ENCODE measurements around the gene KLHDC7B. TPM values are rescaled to one million over a fixed set of nuclear protein-coding genes. Genes with fewer than 3 reads are reported as not detected.
"Not testable (repeated sequence)": the region's sequence is repeated elsewhere in the genome, so short reads cannot be mapped to it uniquely, and the experiment has no call there.

KLHDC7B gene
- total and polyA plus RNA-seq, 5 donors from 2014 or later = 5.6 to 11.7 (median 7.2) TPM

DNA sequence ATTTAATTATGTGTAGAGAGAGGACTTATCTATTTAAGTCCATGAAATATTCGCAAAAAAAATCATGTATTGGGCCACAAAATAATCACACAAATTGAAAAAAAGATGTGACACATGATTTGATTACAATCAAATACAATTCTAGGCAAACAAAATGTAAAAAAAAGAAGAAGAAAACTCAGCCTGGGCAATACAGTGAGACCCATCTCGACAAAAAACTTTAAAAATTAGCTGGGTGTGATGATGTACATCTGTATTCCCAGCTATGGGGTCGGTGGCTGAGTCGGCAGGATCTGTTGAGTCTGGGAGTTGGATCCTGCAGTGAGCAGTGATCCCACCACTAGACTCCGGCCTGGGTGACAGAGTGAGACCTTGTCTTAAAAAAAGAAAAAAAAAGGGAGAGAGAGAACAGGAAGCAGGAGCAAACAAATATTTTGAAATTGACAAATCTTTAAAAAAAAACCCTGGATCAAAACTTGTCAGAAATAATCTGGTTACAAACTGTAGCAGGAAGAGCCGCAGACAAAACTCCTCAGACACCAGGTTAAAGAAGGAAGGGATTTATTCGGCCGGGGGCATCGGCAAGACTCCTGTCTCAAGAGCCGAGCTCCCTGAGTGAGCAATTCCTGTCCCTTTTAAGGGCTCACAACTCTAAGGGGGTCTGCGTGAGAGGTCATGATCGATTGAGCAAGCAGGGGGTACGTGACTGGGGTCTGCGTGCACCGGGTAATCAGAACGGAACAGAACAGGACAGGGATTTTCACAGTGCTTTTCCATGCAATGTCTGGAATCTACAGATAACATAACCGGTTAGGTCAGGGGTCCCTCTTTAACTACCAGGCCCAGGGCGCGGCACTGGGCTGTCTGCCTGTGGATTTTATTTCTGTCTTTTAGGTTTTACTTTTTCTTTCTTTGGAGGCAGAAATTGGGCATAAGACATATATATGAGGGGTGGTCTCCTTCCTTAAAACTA lies 12.6 kb upstream of the KLHDC7B start:
- H3K36me3 ChIP-seq (ENCODE audit: control insufficient read depth, insufficient read depth, low read length) = no peaks in the 10 kb centered on the region
- no peaks in the 10 kb centered on the region for H3K27me3 Mint-ChIP-seq
- peaks cover 52% of the 10 kb centered on the region for H3K4me1 ChIP-seq (ENCODE audit: control insufficient read depth, insufficient read depth, low read length, poor library complexity, severe bottlenecking)
- H3K4me3 ChIP-seq (ENCODE audit: low read depth, low read length) = no peak overlapping the region
- DNase-seq (no peak), ATAC-seq (ENCODE audit: low read depth in 2 of 2) (no peak)
- peak overlapping the region; percentile 82 to 98 (median 92) for H3K27ac Mint-ChIP-seq
- no peaks in the 10 kb centered on the region for H3K9me3 Mint-ChIP-seq
- peak overlapping the region; percentile 81 to 94 (median 88) for H3K4me3 Mint-ChIP-seq
- no peaks in the 10 kb centered on the region for H3K27me3 ChIP-seq (ENCODE audit: control insufficient read depth, insufficient read depth, low read length)
- no peaks in the 10 kb centered on the region for H3K9me3 ChIP-seq (ENCODE audit: control insufficient read depth in 2 of 2, low read length in 2 of 2)
- H3K4me1 Mint-ChIP-seq = peaks cover 0 to 45% (median 20%) of the 10 kb centered on the region in 4 donors
- no peaks in the 10 kb centered on the region for H3K36me3 Mint-ChIP-seq
- peak overlapping the region; percentile 96 for H3K27ac ChIP-seq (ENCODE audit: insufficient read depth, low read length, poor library complexity, severe bottlenecking)

DNA sequence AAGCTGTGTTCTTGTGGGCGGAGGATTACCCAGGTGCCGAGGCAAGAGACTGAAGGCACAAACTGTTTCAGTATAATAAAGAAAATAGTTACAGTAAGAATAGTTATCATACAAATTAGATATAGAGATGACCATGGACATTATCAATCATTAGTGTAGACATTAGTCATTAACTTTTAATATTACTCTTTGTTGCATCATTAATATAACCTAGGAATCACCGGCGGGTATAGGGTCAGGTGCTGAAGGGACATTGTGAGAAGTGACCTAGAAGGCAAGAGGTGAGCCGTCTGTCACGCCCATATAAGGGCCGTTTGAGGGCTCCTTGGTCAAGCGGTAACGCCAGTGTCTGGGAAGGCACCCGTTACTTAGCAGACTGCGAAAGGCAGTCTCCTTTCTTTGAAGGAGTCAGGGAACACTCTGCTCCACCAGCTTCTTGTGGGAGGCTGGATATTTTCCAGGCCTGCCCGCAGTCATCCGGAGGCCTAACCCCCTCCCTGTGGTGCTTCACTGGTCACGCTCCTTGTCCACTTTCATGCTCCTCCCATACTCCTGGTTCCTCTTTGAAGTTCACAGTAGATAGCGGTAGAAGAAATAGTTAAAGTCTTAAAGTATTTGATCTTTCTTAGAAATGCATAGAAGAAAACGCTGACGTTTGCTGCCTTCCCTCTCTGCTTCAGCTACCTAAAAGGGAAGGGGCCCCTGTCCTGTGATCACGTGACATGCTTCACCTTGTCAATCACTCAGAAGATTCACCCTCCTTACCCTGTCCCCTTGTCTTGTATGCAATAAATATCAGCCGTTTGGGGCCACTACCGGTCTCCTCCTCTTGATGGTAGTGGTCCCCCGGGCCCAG lies 11.6 kb upstream of the KLHDC7B start:
- H3K27me3 Mint-ChIP-seq; H3K36me3 ChIP-seq (ENCODE audit: control insufficient read depth, insufficient read depth, low read length); H3K36me3 Mint-ChIP-seq; H3K9me3 ChIP-seq (ENCODE audit: control insufficient read depth in 2 of 2, low read length in 2 of 2); ATAC-seq (ENCODE audit: low read depth in 2 of 2); H3K27me3 ChIP-seq (ENCODE audit: control insufficient read depth, insufficient read depth, low read length); H3K9me3 Mint-ChIP-seq; H3K4me3 ChIP-seq (ENCODE audit: low read depth, low read length): not testable (repeated sequence)
- Histone ChIP-seq H3K27ac (ENCODE audit: insufficient read depth, low read length, poor library complexity, severe bottlenecking) (peak overlapping the region; percentile 96), H3K4me1 (ENCODE audit: control insufficient read depth, insufficient read depth, low read length, poor library complexity, severe bottlenecking) (peaks cover 55% of the 10 kb centered on the region)
- Mint-ChIP-seq H3K4me3 (peak overlapping the region; percentile 16 to 93 (median 88)), H3K4me1 (peaks cover 0 to 40% (median 21%) of the 10 kb centered on the region in 4 donors), H3K27ac (peak overlapping the region; percentile 54 to 92 (median 82))
- peak in 1 of 3 donors; percentile 77 for DNase-seq

DNA sequence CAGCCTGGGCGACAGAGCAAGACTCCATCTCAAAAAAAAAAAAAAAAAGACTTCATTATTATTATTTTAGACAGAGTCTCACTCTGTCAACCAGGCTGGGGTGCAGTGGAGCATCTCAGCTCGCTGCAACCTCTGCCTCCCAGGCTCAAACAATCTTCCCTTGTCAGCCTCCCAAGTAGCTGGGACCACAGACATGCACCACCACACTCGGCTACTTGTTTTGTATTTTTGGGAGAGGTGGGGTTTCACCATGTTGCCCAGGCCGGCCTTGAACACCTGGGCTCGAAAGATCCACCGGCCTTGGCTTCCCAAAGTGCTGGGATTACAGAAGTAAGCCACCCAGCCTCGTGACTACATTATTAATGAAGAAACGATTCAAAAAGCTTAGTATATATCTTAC lies 10.6 kb upstream of the KLHDC7B start:
- Mint-ChIP-seq H3K36me3 (no peaks in the 10 kb centered on the region), H3K4me3 (peak overlapping the region in 2 of 4 donors; percentile 93), H3K9me3 (peaks cover 0 to 3% (median 0%) of the 10 kb centered on the region in 7 donors), H3K27me3 (no peaks in the 10 kb centered on the region), H3K27ac (peak overlapping the region in 1 of 3 donors; percentile 7), H3K4me1 (peaks cover 7 to 50% (median 27%) of the 10 kb centered on the region in 4 donors)
- ATAC-seq (ENCODE audit: low read depth in 2 of 2) (no peak), DNase-seq (no peak)
- Histone ChIP-seq H3K4me3 (ENCODE audit: low read depth, low read length) (no peak overlapping the region), H3K27me3 (ENCODE audit: control insufficient read depth, insufficient read depth, low read length) (no peaks in the 10 kb centered on the region), H3K36me3 (ENCODE audit: control insufficient read depth, insufficient read depth, low read length) (no peaks in the 10 kb centered on the region), H3K27ac (ENCODE audit: insufficient read depth, low read length, poor library complexity, severe bottlenecking) (no peak overlapping the region), H3K9me3 (ENCODE audit: control insufficient read depth in 2 of 2, low read length in 2 of 2) (no peaks in the 10 kb centered on the region), H3K4me1 (ENCODE audit: control insufficient read depth, insufficient read depth, low read length, poor library complexity, severe bottlenecking) (peaks cover 55% of the 10 kb centered on the region)

DNA sequence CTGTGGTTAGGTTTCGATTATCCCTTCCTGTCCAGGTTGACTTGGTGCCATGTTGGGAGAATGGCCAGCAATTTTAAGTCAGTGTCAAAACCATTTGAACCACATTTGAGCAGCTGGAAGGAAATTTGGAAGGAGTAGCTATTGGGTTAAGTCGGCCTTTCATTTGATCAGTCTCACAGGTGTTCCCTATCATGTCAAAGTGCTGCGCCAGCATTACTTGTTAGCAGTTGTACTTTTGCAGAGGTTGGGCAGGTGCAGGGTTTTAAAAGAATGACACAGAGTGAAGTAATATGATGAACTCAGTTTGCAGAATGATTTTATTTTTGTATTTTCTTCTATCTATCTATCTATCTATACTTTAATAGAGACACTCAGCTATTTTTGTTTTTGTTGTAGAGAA lies 9.5 kb upstream of the KLHDC7B start:
- Mint-ChIP-seq H3K4me1 (peaks cover 7 to 59% (median 35%) of the 10 kb centered on the region in 4 donors), H3K27me3 (no peaks in the 10 kb centered on the region), H3K27ac (peak overlapping the region in 1 of 3 donors; percentile 100), H3K4me3 (peak overlapping the region in 2 of 4 donors; percentile 16 to 54), H3K9me3 (peaks cover 0 to 3% (median 0%) of the 10 kb centered on the region in 7 donors), H3K36me3 (no peaks in the 10 kb centered on the region)
- Histone ChIP-seq H3K4me3 (ENCODE audit: low read depth, low read length) (no peak overlapping the region), H3K9me3 (ENCODE audit: control insufficient read depth in 2 of 2, low read length in 2 of 2) (no peaks in the 10 kb centered on the region), H3K27me3 (ENCODE audit: control insufficient read depth, insufficient read depth, low read length) (no peaks in the 10 kb centered on the region), H3K36me3 (ENCODE audit: control insufficient read depth, insufficient read depth, low read length) (no peaks in the 10 kb centered on the region), H3K27ac (ENCODE audit: insufficient read depth, low read length, poor library complexity, severe bottlenecking) (peak overlapping the region; percentile 44), H3K4me1 (ENCODE audit: control insufficient read depth, insufficient read depth, low read length, poor library complexity, severe bottlenecking) (peaks cover 48% of the 10 kb centered on the region)
- ATAC-seq (ENCODE audit: low read depth in 2 of 2) (no peak), DNase-seq (no peak)

DNA sequence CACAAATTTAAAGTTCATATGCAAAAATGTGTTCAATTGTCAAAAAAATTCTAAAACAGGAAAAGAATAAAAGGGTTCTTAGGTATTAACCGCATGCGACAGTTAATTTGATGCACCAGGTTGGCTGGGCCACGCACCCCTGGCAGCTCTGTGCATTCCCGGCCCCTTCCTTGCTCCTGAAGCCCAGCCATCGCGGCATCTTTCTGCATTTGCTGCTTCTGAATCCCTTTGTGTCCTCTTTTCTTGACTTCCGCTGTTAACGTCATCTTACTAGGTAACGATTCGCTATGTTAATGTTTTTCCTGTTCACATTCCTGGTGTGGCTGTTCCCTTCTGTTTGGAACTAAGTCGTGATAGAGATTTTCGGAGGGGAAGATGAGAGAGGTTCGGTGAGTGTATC lies 7.9 kb upstream of the KLHDC7B start:
- Histone ChIP-seq H3K9me3 (ENCODE audit: control insufficient read depth in 2 of 2, low read length in 2 of 2) (no peaks in the 10 kb centered on the region), H3K4me1 (ENCODE audit: control insufficient read depth, insufficient read depth, low read length, poor library complexity, severe bottlenecking) (peaks cover 38% of the 10 kb centered on the region), H3K36me3 (ENCODE audit: control insufficient read depth, insufficient read depth, low read length) (no peaks in the 10 kb centered on the region), H3K27me3 (ENCODE audit: control insufficient read depth, insufficient read depth, low read length) (no peaks in the 10 kb centered on the region), H3K27ac (ENCODE audit: insufficient read depth, low read length, poor library complexity, severe bottlenecking) (peak overlapping the region; percentile 99), H3K4me3 (ENCODE audit: low read depth, low read length) (no peak overlapping the region)
- peaks cover 14 to 64% (median 39%) of the 10 kb centered on the region in 4 donors for H3K4me1 Mint-ChIP-seq
- H3K9me3 Mint-ChIP-seq = peaks cover 0 to 3% (median 0%) of the 10 kb centered on the region in 7 donors
- H3K4me3 Mint-ChIP-seq = peak overlapping the region in 3 of 4 donors; percentile 34 to 64 (median 36)
- H3K36me3 Mint-ChIP-seq = no peaks in the 10 kb centered on the region
- ATAC-seq (ENCODE audit: low read depth in 2 of 2) (no peak), DNase-seq (no peak)
- H3K27ac Mint-ChIP-seq = peak overlapping the region; percentile 90 to 100 (median 100)
- H3K27me3 Mint-ChIP-seq = no peaks in the 10 kb centered on the region

DNA sequence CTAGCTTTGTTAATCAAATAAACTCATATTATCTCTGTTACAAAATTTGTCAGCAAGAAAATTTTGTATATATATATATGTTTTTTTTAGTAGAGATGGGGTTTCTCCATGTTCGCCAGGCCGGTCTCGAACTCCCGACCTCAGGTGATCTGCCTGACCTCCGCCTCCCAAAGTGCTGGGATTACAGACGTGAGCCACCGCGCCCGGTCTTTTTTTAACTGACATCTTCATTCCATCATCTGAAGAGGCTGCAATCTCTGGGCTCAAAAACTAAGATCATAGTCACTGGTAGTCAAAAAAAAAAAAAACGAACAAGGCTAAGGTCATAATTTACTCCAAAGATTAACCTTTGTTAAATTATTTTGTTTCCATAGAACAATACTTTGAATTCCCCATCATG lies 5.3 kb upstream of the KLHDC7B start:
- no peak overlapping the region for H3K4me3 ChIP-seq (ENCODE audit: low read depth, low read length)
- no peaks in the 10 kb centered on the region for H3K36me3 Mint-ChIP-seq
- no peaks in the 10 kb centered on the region for H3K36me3 ChIP-seq (ENCODE audit: control insufficient read depth, insufficient read depth, low read length)
- peak overlapping the region; percentile 98 to 100 (median 98) for H3K27ac Mint-ChIP-seq
- H3K9me3 ChIP-seq (ENCODE audit: control insufficient read depth in 2 of 2, low read length in 2 of 2) = no peaks in the 10 kb centered on the region
- H3K27me3 ChIP-seq (ENCODE audit: control insufficient read depth, insufficient read depth, low read length) = no peaks in the 10 kb centered on the region
- ATAC-seq (ENCODE audit: low read depth in 2 of 2) = no peak
- peaks cover 0 to 3% (median 0%) of the 10 kb centered on the region in 7 donors for H3K9me3 Mint-ChIP-seq
- DNase-seq = no peak
- no peaks in the 10 kb centered on the region for H3K27me3 Mint-ChIP-seq
- H3K4me1 Mint-ChIP-seq = peaks cover 14 to 57% (median 38%) of the 10 kb centered on the region in 4 donors
- peak overlapping the region in 3 of 4 donors; percentile 9 to 70 (median 17) for H3K4me3 Mint-ChIP-seq
- H3K4me1 ChIP-seq (ENCODE audit: control insufficient read depth, insufficient read depth, low read length, poor library complexity, severe bottlenecking) = peaks cover 45% of the 10 kb centered on the region
- peak overlapping the region; percentile 99 for H3K27ac ChIP-seq (ENCODE audit: insufficient read depth, low read length, poor library complexity, severe bottlenecking)

DNA sequence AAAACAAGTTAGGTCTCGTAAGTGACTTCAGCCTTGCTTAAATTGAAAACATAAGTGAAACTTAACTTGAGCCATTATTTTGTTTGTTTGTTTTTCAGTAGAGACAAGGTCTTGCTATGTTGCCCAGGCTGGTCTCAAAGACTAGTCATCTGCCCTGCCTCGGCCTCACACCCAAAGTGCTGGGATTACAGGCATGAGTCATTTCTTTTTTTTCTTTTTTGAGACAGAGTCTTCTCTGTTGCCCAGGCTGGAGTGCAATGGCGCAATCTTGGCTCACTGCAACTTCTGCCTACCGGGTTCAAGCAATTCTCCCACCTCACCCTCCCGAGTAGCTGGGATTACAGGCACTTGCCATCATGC lies 4.1 kb upstream of the KLHDC7B start:
- not testable (repeated sequence) for H3K27me3 Mint-ChIP-seq; H3K27me3 ChIP-seq (ENCODE audit: control insufficient read depth, insufficient read depth, low read length); H3K9me3 Mint-ChIP-seq; ATAC-seq (ENCODE audit: low read depth in 2 of 2); H3K9me3 ChIP-seq (ENCODE audit: control insufficient read depth in 2 of 2, low read length in 2 of 2); H3K36me3 ChIP-seq (ENCODE audit: control insufficient read depth, insufficient read depth, low read length); H3K4me3 ChIP-seq (ENCODE audit: low read depth, low read length); DNase-seq; H3K36me3 Mint-ChIP-seq; H3K27ac ChIP-seq (ENCODE audit: insufficient read depth, low read length, poor library complexity, severe bottlenecking)
- peaks cover 54% of the 10 kb centered on the region for H3K4me1 ChIP-seq (ENCODE audit: control insufficient read depth, insufficient read depth, low read length, poor library complexity, severe bottlenecking)
- peaks cover 14 to 65% (median 39%) of the 10 kb centered on the region in 4 donors for H3K4me1 Mint-ChIP-seq
- H3K27ac Mint-ChIP-seq = peak overlapping the region in 1 of 3 donors; percentile 100
- peak overlapping the region in 2 of 4 donors; percentile 28 to 47 for H3K4me3 Mint-ChIP-seq

All from CD4-positive, CD25-positive, alpha-beta regulatory T cell (primary cell).